LNCAP (cell line): ENCODE results near the gene HS3ST3A1.

ENCODE experiments used
- CTCF ChIP-seq: fragments of 450-650 bp; IDR thresholded peaks from 2 replicates; pipeline ENCODE4 v1.5.1; 2017; ENCODE audit warnings: mild to moderate bottlenecking

HS3ST3A1 gene

GRCh38 chr17:13640551-13640950, 38.8 kb upstream of the HS3ST3A1 start:
- no peak for TF ChIP-seq CTCF

- TF ChIP-seq CTCF = no peak
Observed at GRCh38 chr17:13638855-13639458, 37.2 kb upstream of the HS3ST3A1 start.

- no peak for TF ChIP-seq CTCF
Observed at GRCh38 chr17:13636951-13637350, 35.2 kb upstream of the HS3ST3A1 start.

GRCh38 chr17:13635951-13636350, 34.2 kb upstream of the HS3ST3A1 start:
- no peak for TF ChIP-seq CTCF

- TF ChIP-seq CTCF = no peak
Observed at GRCh38 chr17:13634021-13634420, 32.3 kb upstream of the HS3ST3A1 start.

- no peak for TF ChIP-seq CTCF
Observed at GRCh38 chr17:13631529-13631928, 29.8 kb upstream of the HS3ST3A1 start.

- TF ChIP-seq CTCF = no peak
Observed at GRCh38 chr17:13626703-13627102, 25.0 kb upstream of the HS3ST3A1 start.

GRCh38 chr17:13619462-13619861, 17.7 kb upstream of the HS3ST3A1 start:
- no peak for TF ChIP-seq CTCF
